ENCODE results near the gene ADORA1.
A peak's percentile ranks its signal among the peaks of the same experiment; 100 is the strongest.

The ADORA1 gene

GRCh38 chr1:203163891-203164635, 36.5 kb downstream of the ADORA1 start:
- peaks cover 0 to 5% (median 2%) of the 10 kb centered on the region in 5 experiments for H3K27me3 ChIP-seq (replicated peaks in 2 of 5; ENCODE audit: control insufficient read depth in 4 of 5, insufficient read depth in 5 of 5, low read length in 4 of 5)
- H3K9me3 ChIP-seq (ENCODE audit: control extremely low read depth in 1 of 5, control insufficient read depth in 4 of 5, insufficient read depth in 2 of 5, low read depth in 1 of 5, low read length in 4 of 5), result peaks cover 0 to under 1% (median 0%) of the 10 kb centered on the region in 5 experiments
- CTCF ChIA-PET, result interaction anchor here (1.1 to 20.7 kb wide), 4 partner anchors 9 to 101 kb away, joined by 3 to 313 read pairs (median 21); partner anchors contain the start of gene ADORA1
- H3K4me3 ChIP-seq (ENCODE audit: control insufficient read depth in 1 of 7, extremely low read depth in 1 of 7, insufficient read depth in 4 of 7, low read depth in 2 of 7, low read length in 6 of 7), result no peak overlapping the region
- DNase-seq, result peak; percentile 42 to 70 (median 64)
- H3K4me1 ChIP-seq (ENCODE audit: control extremely low read depth in 1 of 4, control insufficient read depth in 4 of 4, insufficient read depth in 4 of 4, low read length in 3 of 4), result peaks cover 0 to 8% (median 0%) of the 10 kb centered on the region in 4 experiments
- H3K36me3 ChIP-seq (ENCODE audit: control insufficient read depth in 4 of 4, insufficient read depth in 4 of 4, low read length in 3 of 4), result no peaks in the 10 kb centered on the region
- no peak overlapping the region for H3K27ac ChIP-seq (ENCODE audit: insufficient read depth in 1 of 2, low read depth in 1 of 2, low read length in 2 of 2, poor library complexity in 1 of 2, severe bottlenecking in 2 of 2)
- POLR2A ChIA-PET, result no interaction called here
- WGBS (ENCODE audit: insufficient coverage), result 88% methylated on average over 5 of the region's 7 CpGs

GRCh38 chr1:203165101-203165799, 37.7 kb downstream of the ADORA1 start:
- H3K36me3 ChIP-seq (ENCODE audit: control insufficient read depth in 4 of 4, insufficient read depth in 4 of 4, low read length in 3 of 4), result no peaks in the 10 kb centered on the region
- ChIA-PET CTCF (interaction anchor here (1.1 to 20.7 kb wide), 6 partner anchors 10 to 127 kb away, joined by 3 to 313 read pairs (median 20); partner anchors contain the start of genes ADORA1 and MYBPH), POLR2A (no interaction called here)
- peaks cover 0 to 5% (median 3%) of the 10 kb centered on the region in 5 experiments for H3K27me3 ChIP-seq (replicated peaks in 2 of 5; ENCODE audit: control insufficient read depth in 4 of 5, insufficient read depth in 5 of 5, low read length in 4 of 5)
- no peaks in the 10 kb centered on the region for H3K9me3 ChIP-seq (ENCODE audit: control extremely low read depth in 1 of 5, control insufficient read depth in 4 of 5, insufficient read depth in 2 of 5, low read depth in 1 of 5, low read length in 4 of 5)
- H3K27ac ChIP-seq (ENCODE audit: insufficient read depth in 1 of 2, low read depth in 1 of 2, low read length in 2 of 2, poor library complexity in 1 of 2, severe bottlenecking in 2 of 2), result no peak overlapping the region
- H3K4me1 ChIP-seq (ENCODE audit: control extremely low read depth in 1 of 4, control insufficient read depth in 4 of 4, insufficient read depth in 4 of 4, low read length in 3 of 4), result peaks cover 0 to 8% (median 0%) of the 10 kb centered on the region in 4 experiments
- DNase-seq, result no peak
- WGBS (ENCODE audit: insufficient coverage), result 92% methylated on average over 28 of the region's 28 CpGs
- H3K4me3 ChIP-seq (ENCODE audit: control insufficient read depth in 1 of 7, extremely low read depth in 1 of 7, insufficient read depth in 4 of 7, low read depth in 2 of 7, low read length in 6 of 7), result no peak overlapping the region

DNA sequence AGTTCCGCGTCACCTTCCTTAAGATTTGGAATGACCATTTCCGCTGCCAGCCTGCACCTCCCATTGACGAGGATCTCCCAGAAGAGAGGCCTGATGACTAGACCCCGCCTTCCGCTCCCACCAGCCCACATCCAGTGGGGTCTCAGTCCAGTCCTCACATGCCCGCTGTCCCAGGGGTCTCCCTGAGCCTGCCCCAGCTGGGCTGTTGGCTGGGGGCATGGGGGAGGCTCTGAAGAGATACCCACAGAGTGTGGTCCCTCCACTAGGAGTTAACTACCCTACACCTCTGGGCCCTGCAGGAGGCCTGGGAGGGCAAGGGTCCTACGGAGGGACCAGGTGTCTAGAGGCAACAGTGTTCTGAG, 38.3 kb downstream of the ADORA1 start:
- POLR2A ChIA-PET, result no interaction called here
- Histone ChIP-seq H3K36me3 (ENCODE audit: control insufficient read depth in 4 of 4, insufficient read depth in 4 of 4, low read length in 3 of 4) (no peaks in the 10 kb centered on the region), H3K4me3 (ENCODE audit: control insufficient read depth in 1 of 7, extremely low read depth in 1 of 7, insufficient read depth in 4 of 7, low read depth in 2 of 7, low read length in 6 of 7) (no peak overlapping the region), H3K27ac (ENCODE audit: insufficient read depth in 1 of 2, low read depth in 1 of 2, low read length in 2 of 2, poor library complexity in 1 of 2, severe bottlenecking in 2 of 2) (no peak overlapping the region), H3K4me1 (ENCODE audit: control extremely low read depth in 1 of 4, control insufficient read depth in 4 of 4, insufficient read depth in 4 of 4, low read length in 3 of 4) (peaks cover 0 to 8% (median 0%) of the 10 kb centered on the region in 4 experiments), H3K9me3 (ENCODE audit: control extremely low read depth in 1 of 5, control insufficient read depth in 4 of 5, insufficient read depth in 2 of 5, low read depth in 1 of 5, low read length in 4 of 5) (no peaks in the 10 kb centered on the region), H3K27me3 (replicated peaks in 2 of 5; ENCODE audit: control insufficient read depth in 4 of 5, insufficient read depth in 5 of 5, low read length in 4 of 5) (peaks cover 0 to 5% (median 3%) of the 10 kb centered on the region in 5 experiments)
- WGBS (ENCODE audit: insufficient coverage), result 98% methylated on average over 5 of the region's 8 CpGs
- DNase-seq, result no peak
- CTCF ChIA-PET, result interaction anchor here (0.7 to 20.7 kb wide), 9 partner anchors 9 to 128 kb away, joined by 3 to 313 read pairs (median 7); partner anchors contain the start of genes ADORA1 and MYBPH

DNA sequence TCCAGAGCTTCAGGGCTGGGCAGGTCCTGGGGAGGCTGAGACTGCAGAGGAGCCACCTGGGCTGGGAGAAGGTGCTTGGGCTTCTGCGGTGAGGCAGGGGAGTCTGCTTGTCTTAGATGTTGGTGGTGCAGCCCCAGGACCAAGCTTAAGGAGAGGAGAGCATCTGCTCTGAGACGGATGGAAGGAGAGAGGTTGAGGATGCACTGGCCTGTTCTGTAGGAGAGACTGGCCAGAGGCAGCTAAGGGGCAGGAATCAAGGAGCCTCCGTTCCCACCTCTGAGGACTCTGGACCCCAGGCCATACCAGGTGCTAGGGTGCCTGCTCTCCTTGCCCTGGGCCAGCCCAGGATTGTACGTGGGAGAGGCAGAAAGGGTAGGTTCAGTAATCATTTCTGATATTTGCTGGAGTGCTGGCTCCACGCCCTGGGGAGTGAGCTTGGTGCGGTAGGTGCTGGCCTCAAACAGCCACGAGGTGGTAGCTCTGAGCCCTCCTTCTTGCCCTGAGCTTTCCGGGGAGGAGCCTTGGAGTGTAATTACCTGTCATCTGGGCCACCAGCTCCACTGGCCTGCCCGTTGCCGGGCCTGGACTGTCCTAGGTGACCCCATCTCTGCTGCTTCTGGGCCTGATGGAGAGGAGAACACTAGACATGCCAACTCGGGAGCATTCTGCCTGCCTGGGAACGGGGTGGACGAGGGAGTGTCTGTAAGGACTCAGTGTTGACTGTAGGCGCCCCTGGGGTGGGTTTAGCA, 38.8 kb downstream of the ADORA1 start:
- H3K4me1 ChIP-seq (ENCODE audit: control extremely low read depth in 1 of 4, control insufficient read depth in 4 of 4, insufficient read depth in 4 of 4, low read length in 3 of 4), result peaks cover 0 to 8% (median 0%) of the 10 kb centered on the region in 4 experiments
- H3K36me3 ChIP-seq (ENCODE audit: control insufficient read depth in 4 of 4, insufficient read depth in 4 of 4, low read length in 3 of 4), result no peaks in the 10 kb centered on the region
- ChIA-PET CTCF (interaction anchor here (0.7 to 20.7 kb wide), 12 partner anchors 9 to 128 kb away, joined by 3 to 313 read pairs (median 5); partner anchors contain the start of genes ADORA1 and MYBPH), POLR2A (no interaction called here)
- no peak overlapping the region for H3K27ac ChIP-seq (ENCODE audit: insufficient read depth in 1 of 2, low read depth in 1 of 2, low read length in 2 of 2, poor library complexity in 1 of 2, severe bottlenecking in 2 of 2)
- WGBS (ENCODE audit: insufficient coverage), result 62% methylated on average over 11 of the region's 14 CpGs
- H3K9me3 ChIP-seq (ENCODE audit: control extremely low read depth in 1 of 5, control insufficient read depth in 4 of 5, insufficient read depth in 2 of 5, low read depth in 1 of 5, low read length in 4 of 5), result no peaks in the 10 kb centered on the region
- DNase-seq, result peak; percentile 36 to 62 (median 62)
- H3K4me3 ChIP-seq (ENCODE audit: control insufficient read depth in 1 of 7, extremely low read depth in 1 of 7, insufficient read depth in 4 of 7, low read depth in 2 of 7, low read length in 6 of 7), result no peak overlapping the region
- peaks cover 0 to 5% (median 3%) of the 10 kb centered on the region in 5 experiments for H3K27me3 ChIP-seq (replicated peaks in 2 of 5; ENCODE audit: control insufficient read depth in 4 of 5, insufficient read depth in 5 of 5, low read length in 4 of 5)

- no peak overlapping the region for H3K27ac ChIP-seq (ENCODE audit: insufficient read depth in 1 of 2, low read depth in 1 of 2, low read length in 2 of 2, poor library complexity in 1 of 2, severe bottlenecking in 2 of 2)
- DNase-seq, result peak; percentile 22 to 61 (median 56)
- WGBS (ENCODE audit: insufficient coverage), result 92% methylated on average over 20 of the region's 23 CpGs
- H3K36me3 ChIP-seq (ENCODE audit: control insufficient read depth in 4 of 4, insufficient read depth in 4 of 4, low read length in 3 of 4), result no peaks in the 10 kb centered on the region
- H3K4me3 ChIP-seq (ENCODE audit: control insufficient read depth in 1 of 7, extremely low read depth in 1 of 7, insufficient read depth in 4 of 7, low read depth in 2 of 7, low read length in 6 of 7), result no peak overlapping the region
- no peaks in the 10 kb centered on the region for H3K9me3 ChIP-seq (ENCODE audit: control extremely low read depth in 1 of 5, control insufficient read depth in 4 of 5, insufficient read depth in 2 of 5, low read depth in 1 of 5, low read length in 4 of 5)
- peaks cover 0 to 5% (median 0%) of the 10 kb centered on the region in 5 experiments for H3K27me3 ChIP-seq (replicated peaks in 2 of 5; ENCODE audit: control insufficient read depth in 4 of 5, insufficient read depth in 5 of 5, low read length in 4 of 5)
- CTCF ChIA-PET, result interaction anchor here (0.8 to 20.7 kb wide), 10 partner anchors 8 to 129 kb away, joined by 3 to 313 read pairs (median 6); partner anchors contain the start of genes ADORA1 and MYBPH
- POLR2A ChIA-PET, result no interaction called here
- peaks cover 0 to 8% (median 0%) of the 10 kb centered on the region in 4 experiments for H3K4me1 ChIP-seq (ENCODE audit: control extremely low read depth in 1 of 4, control insufficient read depth in 4 of 4, insufficient read depth in 4 of 4, low read length in 3 of 4)
Observed at GRCh38 chr1:203167026-203167912, 39.7 kb downstream of the ADORA1 start.

GRCh38 chr1:203167913-203168200, 40.3 kb downstream of the ADORA1 start:
- CTCF ChIA-PET, result interaction anchor here (0.8 to 20.7 kb wide), 6 partner anchors 8 to 130 kb away, joined by 3 to 313 read pairs (median 3); partner anchors contain the start of genes ADORA1 and MYBPH
- WGBS (ENCODE audit: insufficient coverage), result 100% methylated on average over 2 of the region's 5 CpGs
- Histone ChIP-seq H3K4me1 (ENCODE audit: control extremely low read depth in 1 of 4, control insufficient read depth in 4 of 4, insufficient read depth in 4 of 4, low read length in 3 of 4) (peaks cover 0 to 8% (median 0%) of the 10 kb centered on the region in 4 experiments), H3K9me3 (ENCODE audit: control extremely low read depth in 1 of 5, control insufficient read depth in 4 of 5, insufficient read depth in 2 of 5, low read depth in 1 of 5, low read length in 4 of 5) (no peaks in the 10 kb centered on the region), H3K4me3 (ENCODE audit: control insufficient read depth in 1 of 7, extremely low read depth in 1 of 7, insufficient read depth in 4 of 7, low read depth in 2 of 7, low read length in 6 of 7) (no peak overlapping the region), H3K27ac (ENCODE audit: insufficient read depth in 1 of 2, low read depth in 1 of 2, low read length in 2 of 2, poor library complexity in 1 of 2, severe bottlenecking in 2 of 2) (no peak overlapping the region), H3K27me3 (replicated peaks in 2 of 5; ENCODE audit: control insufficient read depth in 4 of 5, insufficient read depth in 5 of 5, low read length in 4 of 5) (peaks cover 0 to 5% (median 0%) of the 10 kb centered on the region in 5 experiments), H3K36me3 (ENCODE audit: control insufficient read depth in 4 of 4, insufficient read depth in 4 of 4, low read length in 3 of 4) (no peaks in the 10 kb centered on the region)
- POLR2A ChIA-PET, result no interaction called here
- DNase-seq, result no peak

Data from common myeloid progenitor, CD34-positive (primary cell).